ENCODE results near the gene GLOD5. TPM values are rescaled to one million over a fixed set of nuclear protein-coding genes. Genes with fewer than 3 reads are reported as not detected.

Gene GLOD5
- total and polyA plus RNA-seq, 2 of the 8 experiments (the other 6 are each of a cell fraction or from before 2014, with no cell fraction given), result 0.18 TPM; not detected in 1

DNA sequence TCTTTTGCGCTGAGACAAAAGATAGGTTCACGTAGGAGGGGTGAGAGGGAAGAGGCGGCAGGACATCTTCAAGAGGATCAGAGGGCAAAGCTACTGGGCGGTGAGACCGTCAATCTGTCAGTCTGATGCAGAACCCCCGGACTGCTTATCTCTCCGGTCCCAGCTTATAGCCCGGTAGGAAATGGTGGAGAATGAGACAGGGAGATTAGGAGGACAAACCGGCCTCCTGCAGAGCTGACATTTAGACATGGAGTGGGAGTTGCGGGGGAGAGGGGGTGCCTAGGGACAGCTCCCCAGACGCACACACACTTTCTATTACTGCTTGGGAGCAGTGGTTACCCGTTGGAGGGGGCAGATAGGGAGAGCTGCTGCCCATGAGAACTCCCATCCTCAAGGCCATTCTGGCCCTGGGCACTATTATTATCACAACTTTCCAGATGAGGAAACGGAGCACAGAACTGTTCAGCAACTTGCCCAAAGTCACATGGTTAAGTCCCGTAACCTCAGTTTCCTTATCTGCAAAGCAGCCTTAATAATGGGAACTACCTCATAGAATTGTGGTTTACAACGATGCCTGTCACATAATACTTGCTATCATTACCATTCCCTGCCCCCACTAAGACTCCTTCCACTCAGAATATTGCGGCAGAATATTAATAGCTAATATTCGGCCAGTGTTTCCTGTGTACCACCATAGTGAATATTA is 39.2 kb downstream of the GLOD5 start:
- H3K23me2 ChIP-seq (ENCODE audit: low read depth, low read length), result no peaks in the 10 kb centered on the region; the same call in 1 of the 2 replicates
- 35% methylated on average over 12 of the region's 17 CpGs; no CpG with 5 or more reads in 1 of the 2 experiments for WGBS, 2 experiments (ENCODE audit: extremely low coverage in 1 of 2, insufficient coverage in 1 of 2, insufficient read length in 1 of 2, insufficient replicate concordance in 2 of 2, low coverage in 1 of 2, low lambda C conversion rate in 2 of 2, missing lambda C conversion rate in 1 of 2)
- no peaks in the 10 kb centered on the region for H3K9me3 ChIP-seq (ENCODE audit: insufficient read depth in 2 of 2, low read depth in 1 of 2, low read length in 1 of 2)
- H4K91ac ChIP-seq (replicated peaks; ENCODE audit: insufficient read length, low read length), result peak overlapping the region; percentile 55
- CTCF ChIA-PET (ENCODE audit: partially characterized antibody), result interaction anchor here (1.1 kb wide), 1 partner anchor 13 kb away, joined by 4 read pairs; no protein-coding TSS in a partner anchor
- no peak overlapping the region; the same call in 1 of the 2 replicates for H2AK5ac ChIP-seq (ENCODE audit: low read depth, low read length)
- peak overlapping the region; percentile 71 to 82 for H3K4me2 ChIP-seq (ENCODE audit: insufficient read depth in 1 of 2, low read depth in 2 of 2, low read length in 2 of 2)
- no peak overlapping the region for H2AFZ ChIP-seq (ENCODE audit: low read length)
- no peaks in the 10 kb centered on the region for H4K20me1 ChIP-seq (replicated peaks in 1 of 2; ENCODE audit: control insufficient read depth in 1 of 2, insufficient read depth in 2 of 2, low read length in 2 of 2)
- H4K5ac ChIP-seq (ENCODE audit: insufficient read length, low read depth, low read length), result peak overlapping the region; percentile 52
- H3K4ac ChIP-seq (replicated peaks; ENCODE audit: insufficient read length, low read depth, low read length), result no peak overlapping the region
- peak overlapping the region; percentile 74 to 98 (median 94) for H3K9ac ChIP-seq (replicated peaks in 1 of 4; ENCODE audit: extremely low read depth in 1 of 4, low read depth in 3 of 4, low read length in 3 of 4)
- no peak overlapping the region for H3K23ac ChIP-seq (ENCODE audit: insufficient read length)
- POLR2A ChIA-PET (ENCODE audit: partially characterized antibody), result interaction anchor here (0.7 to 2.1 kb wide), 4 partner anchors 8 to 98 kb away, joined by 3 to 5 read pairs (median 4); no protein-coding TSS in a partner anchor
- no peaks in the 10 kb centered on the region for H3K79me1 ChIP-seq (ENCODE audit: low read depth, low read length)
- H2BK5ac ChIP-seq (ENCODE audit: low read depth, low read length), result peak overlapping the region; percentile 6; the same call in 1 of the 2 replicates
- peak overlapping the region; percentile 91 for H4K8ac ChIP-seq (ENCODE audit: extremely low read depth, insufficient read depth, low read length)
- H2BK120ac ChIP-seq (replicated peaks; ENCODE audit: low read depth, low read length), result no peak overlapping the region
- H3K56ac ChIP-seq (replicated peaks; ENCODE audit: insufficient read length, low read depth, low read length), result no peak overlapping the region
- H2BK15ac ChIP-seq (ENCODE audit: low read length), result no peak overlapping the region
- no peaks in the 10 kb centered on the region; a peak in 2 of 7 replicates for H3K4me1 ChIP-seq (replicated peaks in 1 of 4; ENCODE audit: control insufficient read depth in 3 of 4, insufficient read depth in 4 of 4, low read length in 3 of 4)
- DNase-seq (ENCODE audit: low read depth in 1 of 2, low spot score in 2 of 2) (no peak), FAIRE-seq (no peak)
- H3K14ac ChIP-seq (ENCODE audit: insufficient read length), result no peak overlapping the region
- no peak overlapping the region for H3K18ac ChIP-seq (ENCODE audit: extremely low read depth, low read length)
- H3K27ac ChIP-seq (ENCODE audit: low read depth, low read length), result peak overlapping the region; percentile 98
- no peaks in the 10 kb centered on the region for H3K27me3 ChIP-seq (replicated peaks in 1 of 4; ENCODE audit: control insufficient read depth in 3 of 4, extremely low read depth in 1 of 4, insufficient read depth in 3 of 4, low read length in 3 of 4)
- no peak overlapping the region; the same call in 1 of the 2 replicates for H2BK12ac ChIP-seq (ENCODE audit: low read depth, low read length)
- peak overlapping the region; percentile 64 to 82 (median 68) for H3K4me3 ChIP-seq (ENCODE audit: extremely low read depth in 1 of 4, insufficient read depth in 2 of 4, low read depth in 3 of 4, low read length in 4 of 4)
- H3K36me3 ChIP-seq (ENCODE audit: control insufficient read depth in 2 of 4, insufficient read depth in 4 of 4, low read length in 3 of 4), result peaks cover 0 to 13% (median 2%) of the 10 kb centered on the region in 4 experiments; a peak in 4 of 8 replicates
- no peak overlapping the region for H2BK20ac ChIP-seq (ENCODE audit: low read length)
- H3K79me2 ChIP-seq (ENCODE audit: control insufficient read depth in 1 of 2, insufficient read depth in 2 of 2, low read length in 2 of 2), result no peaks in the 10 kb centered on the region
- no peak for TF ChIP-seq TEAD4 (IDR thresholded peaks at IDR 0.05; ENCODE audit: low read depth, low read length)
- no peak for TF ChIP-seq TCF12 (IDR thresholded peaks at IDR 0.05; ENCODE audit: low read depth, low read length)
- TF ChIP-seq, protein P1, sequence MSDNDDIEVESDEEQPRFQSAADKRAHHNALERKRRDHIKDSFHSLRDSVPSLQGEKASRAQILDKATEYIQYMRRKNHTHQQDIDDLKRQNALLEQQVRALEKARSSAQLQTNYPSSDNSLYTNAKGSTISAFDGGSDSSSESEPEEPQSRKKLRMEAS (IDR thresholded peaks at IDR 0.05), result no peak
- no peak for TF ChIP-seq RBBP5 (IDR thresholded peaks at IDR 0.05; ENCODE audit: borderline replicate concordance, low read depth, low read length)
- no peak for TF ChIP-seq RFX5 (IDR thresholded peaks at IDR 0.05; ENCODE audit: borderline replicate concordance, low read depth, low read length)
- no peak for TF ChIP-seq SIN3A (conservative IDR thresholded peaks at IDR 0.05 in 1 of 2, IDR thresholded peaks at IDR 0.05 in 1 of 2; ENCODE audit: low read depth in 1 of 2, low read length in 2 of 2)
- no peak for TF ChIP-seq CEBPB (IDR thresholded peaks at IDR 0.05; ENCODE audit: low read depth, low read length)
- TF ChIP-seq TAF1 (IDR thresholded peaks at IDR 0.05; ENCODE audit: low read depth, low read length), result no peak
- TF ChIP-seq POLR2AphosphoS5 (IDR thresholded peaks at IDR 0.05; ENCODE audit: low read depth, low read length), result no peak
- TF ChIP-seq SUZ12 (IDR thresholded peaks at IDR 0.05; ENCODE audit: low read length), result no peak
- no peak for TF ChIP-seq KDM4A (IDR thresholded peaks at IDR 0.05; ENCODE audit: low read depth, low read length, severe bottlenecking)

Data from H1 (cell line).